Endodermal cell (in vitro differentiated cells): ENCODE data around the gene PICK1. TPM values are rescaled to one million over a fixed set of nuclear protein-coding genes. Genes with fewer than 3 reads are reported as not detected.

ENCODE experiments used
- DNase-seq: peaks from one replicate; pipeline ENCODE4 v3.0.0-alpha.2; 2017
- H3K27ac ChIP-seq: 2 replicates; pipeline ENCODE4 v1.5.1; 2013; ENCODE audit warnings: mild to moderate bottlenecking, low read depth, low read length, moderate library complexity
- H3K27me3 ChIP-seq: 2 replicates; pipeline ENCODE4 v1.6.1; 2013; ENCODE audit warnings: mild to moderate bottlenecking, low read length, moderate library complexity; ENCODE audit not compliant: insufficient read depth, control insufficient read depth, poor library complexity, severe bottlenecking
- H3K36me3 ChIP-seq: 2 replicates; pipeline ENCODE4 v1.7.0; 2013; ENCODE audit warnings: mild to moderate bottlenecking, low read length, moderate library complexity; ENCODE audit not compliant: control insufficient read depth, insufficient read depth
- H3K4me1 ChIP-seq: one replicate; pipeline ENCODE4 v1.7.0; 2013; ENCODE audit warnings: low read length; ENCODE audit not compliant: control insufficient read depth, insufficient read depth
- H3K4me3 ChIP-seq: 2 replicates; pipeline ENCODE4 v1.5.1; 2013; ENCODE audit warnings: mild to moderate bottlenecking, low read length, moderate library complexity
- H3K9ac ChIP-seq: 2 replicates; pipeline ENCODE4 v1.6.1; 2013; ENCODE audit warnings: mild to moderate bottlenecking, low read length, moderate library complexity; ENCODE audit not compliant: poor library complexity, severe bottlenecking; ENCODE audit errors: extremely low read depth
- H3K9me3 ChIP-seq: 2 replicates; pipeline ENCODE4 v1.6.1; 2013; ENCODE audit warnings: mild to moderate bottlenecking, low read length, moderate library complexity; ENCODE audit not compliant: control insufficient read depth
- H3K27ac Mint-ChIP-seq: 2 replicates; pipeline ENCODE4 v1.8.0; 2020; ENCODE audit warnings: mixed read lengths
- H3K27me3 Mint-ChIP-seq: 2 replicates; pipeline ENCODE4 v1.8.0; 2021; ENCODE audit warnings: mild to moderate bottlenecking, mixed read lengths; ENCODE audit not compliant: insufficient read depth
- H3K36me3 Mint-ChIP-seq: 2 replicates; pipeline ENCODE4 v1.8.0; 2020; ENCODE audit warnings: low read depth, mixed read lengths
- H3K4me1 Mint-ChIP-seq: 2 replicates; pipeline ENCODE4 v1.8.0; 2020; ENCODE audit warnings: mixed read lengths
- H3K4me3 Mint-ChIP-seq: 2 replicates; pipeline ENCODE4 v1.8.0; 2020; ENCODE audit warnings: mild to moderate bottlenecking, moderate library complexity, mixed read lengths
- H3K9me3 Mint-ChIP-seq: 2 replicates; pipeline ENCODE4 v1.8.0; 2020; ENCODE audit warnings: mild to moderate bottlenecking, mixed read lengths
- WGBS, 2 experiments: methylation state at CpG; one replicate each; pipeline versions ENCODE4 v1.1.5 to v1.1.7; 2013; ENCODE audit warnings: missing lambda C conversion rate in 2 of 2, mixed read lengths in 1 of 2; ENCODE audit not compliant: insufficient coverage in 1 of 2, insufficient read length in 1 of 2; 5-methylcytosine and 5-hydroxymethylcytosine counted together
- total RNA-seq, 2 donors: library from RNA; stranded (reverse); fragmentation: NEBNext Ultra II Directional in 1 of 2; extraction: Animal tissue kit (Norgen Biotek cat#: 25700) in 1 of 2; gene quantifications; 2 replicates in 1 of 2; 3 replicates in 1 of 2; pipeline ENCODE4 v1.2.1, GENCODE V29; 2021
- TF ChIP-seq, protein P1 (sequence below): fragments of 200-600 bp; sonication (generic); conservative IDR thresholded peaks from 2 replicates; pipeline ENCODE4 v1.5.0; 2021; ENCODE audit warnings: antibody characterized with exemption, mild to moderate bottlenecking

PICK1 gene
- total RNA-seq, 2 donors from 2014 or later, result 42.7 to 54.1 TPM

DNA sequence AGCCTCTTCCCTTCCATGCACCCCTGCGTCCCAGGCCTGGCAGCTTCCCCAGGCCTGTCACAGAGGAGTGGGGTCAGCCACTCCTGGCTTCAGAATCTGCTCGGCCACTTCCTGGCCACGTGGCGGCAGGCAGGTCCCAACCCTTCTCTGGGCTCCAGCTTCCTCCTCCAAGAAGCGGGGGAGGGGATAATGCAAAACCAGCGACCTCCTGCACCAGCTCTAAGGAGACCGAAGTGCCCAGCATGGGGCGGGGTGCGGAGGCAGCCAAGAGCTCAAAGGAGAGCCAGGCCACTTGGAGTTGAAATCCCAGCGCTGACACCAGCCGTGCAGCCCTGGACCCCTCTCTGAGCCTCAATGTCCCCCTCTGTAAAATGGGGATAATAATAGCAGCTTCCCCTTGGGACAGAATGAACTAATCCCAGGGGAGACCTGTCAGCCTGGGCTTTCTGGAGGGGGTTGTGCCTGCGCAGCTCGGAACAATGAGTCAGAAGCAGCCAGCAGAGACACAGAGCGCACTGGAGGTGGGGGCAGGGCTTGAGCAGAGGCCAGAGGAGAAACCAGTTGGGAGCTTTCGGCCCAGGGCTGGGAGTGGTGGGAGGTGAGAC is 22.8 kb upstream of the PICK1 start:
- no peaks in the 10 kb centered on the region for H3K36me3 ChIP-seq
- peak overlapping the region; percentile 15 for H3K9ac ChIP-seq
- Mint-ChIP-seq H3K27me3 (no peaks in the 10 kb centered on the region), H3K4me3 (no peak overlapping the region), H3K4me1 (peaks cover 24% of the 10 kb centered on the region), H3K27ac (peak overlapping the region; percentile 84), H3K36me3 (no peaks in the 10 kb centered on the region), H3K9me3 (peaks cover 3% of the 10 kb centered on the region)
- H3K9me3 ChIP-seq, result no peaks in the 10 kb centered on the region
- H3K27me3 ChIP-seq, result no peaks in the 10 kb centered on the region
- TF ChIP-seq, protein P1, sequence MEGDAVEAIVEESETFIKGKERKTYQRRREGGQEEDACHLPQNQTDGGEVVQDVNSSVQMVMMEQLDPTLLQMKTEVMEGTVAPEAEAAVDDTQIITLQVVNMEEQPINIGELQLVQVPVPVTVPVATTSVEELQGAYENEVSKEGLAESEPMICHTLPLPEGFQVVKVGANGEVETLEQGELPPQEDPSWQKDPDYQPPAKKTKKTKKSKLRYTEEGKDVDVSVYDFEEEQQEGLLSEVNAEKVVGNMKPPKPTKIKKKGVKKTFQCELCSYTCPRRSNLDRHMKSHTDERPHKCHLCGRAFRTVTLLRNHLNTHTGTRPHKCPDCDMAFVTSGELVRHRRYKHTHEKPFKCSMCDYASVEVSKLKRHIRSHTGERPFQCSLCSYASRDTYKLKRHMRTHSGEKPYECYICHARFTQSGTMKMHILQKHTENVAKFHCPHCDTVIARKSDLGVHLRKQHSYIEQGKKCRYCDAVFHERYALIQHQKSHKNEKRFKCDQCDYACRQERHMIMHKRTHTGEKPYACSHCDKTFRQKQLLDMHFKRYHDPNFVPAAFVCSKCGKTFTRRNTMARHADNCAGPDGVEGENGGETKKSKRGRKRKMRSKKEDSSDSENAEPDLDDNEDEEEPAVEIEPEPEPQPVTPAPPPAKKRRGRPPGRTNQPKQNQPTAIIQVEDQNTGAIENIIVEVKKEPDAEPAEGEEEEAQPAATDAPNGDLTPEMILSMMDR, result peak; percentile 25
- no peaks in the 10 kb centered on the region for H3K4me1 ChIP-seq
- DNase-seq, result peak; percentile 89
- WGBS, 2 experiments, result 41 to 43% methylated on average over 8 to 15 of the region's 15 CpGs
- H3K27ac ChIP-seq, result peak overlapping the region; percentile 57
- no peak overlapping the region for H3K4me3 ChIP-seq

DNA sequence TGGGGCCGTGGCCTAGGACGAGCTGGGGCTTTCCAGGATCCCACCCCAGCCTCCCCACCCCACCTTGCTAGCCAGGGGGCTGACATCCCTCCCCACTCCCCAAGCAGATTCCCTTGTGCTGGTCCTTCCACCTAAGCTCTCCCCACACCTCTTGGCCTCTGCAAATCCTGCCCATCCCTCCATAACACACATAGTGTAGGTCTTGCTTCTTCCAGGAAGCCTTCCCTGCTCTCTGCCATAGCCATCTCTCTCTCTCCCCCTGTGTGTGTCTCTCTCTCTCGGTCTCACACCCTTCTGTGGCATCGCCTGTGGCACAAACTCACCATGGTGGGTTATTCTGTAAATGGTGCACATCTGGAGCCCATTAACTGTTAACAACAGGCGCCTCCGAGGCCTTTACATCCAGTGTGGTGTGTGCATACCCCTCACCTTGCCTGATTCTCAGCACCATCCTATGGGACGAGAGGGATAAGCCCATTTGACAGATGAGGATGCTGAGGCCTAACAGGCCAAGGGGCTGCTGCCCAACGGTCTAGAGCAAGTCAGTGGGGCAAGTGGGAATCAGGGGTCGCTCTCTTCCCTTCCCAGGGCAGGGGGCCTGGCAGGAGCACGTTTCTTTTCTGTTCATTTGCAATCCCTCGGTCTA is 22.2 kb upstream of the PICK1 start:
- H3K36me3 ChIP-seq, result no peaks in the 10 kb centered on the region
- no peak overlapping the region for H3K4me3 ChIP-seq
- no peak for DNase-seq
- H3K9me3 Mint-ChIP-seq, result peaks cover 3% of the 10 kb centered on the region
- H3K4me1 ChIP-seq, result no peaks in the 10 kb centered on the region
- H3K27ac ChIP-seq, result no peak overlapping the region
- TF ChIP-seq, protein P1, result no peak
- no peaks in the 10 kb centered on the region for H3K36me3 Mint-ChIP-seq
- no peaks in the 10 kb centered on the region for H3K27me3 Mint-ChIP-seq
- peak overlapping the region; percentile 53 for H3K27ac Mint-ChIP-seq
- no peaks in the 10 kb centered on the region for H3K27me3 ChIP-seq
- WGBS, 2 experiments, result 86 to 89% methylated on average over 5 to 10 of the region's 11 CpGs
- no peaks in the 10 kb centered on the region for H3K9me3 ChIP-seq
- peaks cover 24% of the 10 kb centered on the region for H3K4me1 Mint-ChIP-seq
- H3K4me3 Mint-ChIP-seq, result no peak overlapping the region
- H3K9ac ChIP-seq, result no peak overlapping the region

DNA sequence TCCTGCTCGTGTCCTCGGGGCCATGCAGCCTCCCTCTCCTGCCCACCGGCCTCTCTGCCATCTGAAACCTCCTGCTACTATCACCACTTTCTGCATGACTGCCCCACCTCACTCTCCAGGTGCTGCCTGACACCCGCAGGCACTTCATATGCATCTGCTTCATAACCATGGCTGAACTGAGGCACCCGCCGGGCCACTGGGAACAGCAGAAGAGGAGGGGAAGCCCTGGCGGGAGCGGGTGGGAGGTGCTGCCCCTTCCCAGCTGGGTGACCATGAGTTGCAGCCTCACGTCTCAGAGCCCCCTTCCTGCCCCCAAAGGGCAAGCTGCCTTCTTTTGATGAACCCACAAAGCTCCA is 21.7 kb upstream of the PICK1 start:
- no peak for DNase-seq

More for the DNA sequence above, 21.7 kb upstream of the PICK1 start:
- no peak overlapping the region for H3K4me3 Mint-ChIP-seq
- Histone ChIP-seq H3K27ac (no peak overlapping the region), H3K36me3 (no peaks in the 10 kb centered on the region), H3K4me1 (no peaks in the 10 kb centered on the region), H3K4me3 (no peak overlapping the region), H3K9ac (no peak overlapping the region), H3K27me3 (no peaks in the 10 kb centered on the region), H3K9me3 (no peaks in the 10 kb centered on the region)
- H3K27me3 Mint-ChIP-seq, result no peaks in the 10 kb centered on the region
- H3K9me3 Mint-ChIP-seq, result peaks cover 3% of the 10 kb centered on the region
- H3K4me1 Mint-ChIP-seq, result peaks cover 21% of the 10 kb centered on the region
- TF ChIP-seq, protein P1, result no peak
- WGBS, 2 experiments, result 86 to 87% methylated on average over 8 to 9 of the region's 9 CpGs
- H3K36me3 Mint-ChIP-seq, result no peaks in the 10 kb centered on the region
- no peak overlapping the region for H3K27ac Mint-ChIP-seq
